Common myeloid progenitor, CD34-positive (primary cell): ENCODE results near the gene TSFM.
A peak's percentile ranks its signal among the peaks of the same experiment; 100 is the strongest.

Source experiments
- CTCF ChIA-PET: fragments of 350-600 bp; sonication (Branson Sonifier 250); formaldehyde crosslinking; loops from one replicate; lab custom pipeline; 2021; ENCODE audit warnings: antibody characterized with exemption; lab: Charles Lee
- POLR2A ChIA-PET: fragments of 350-600 bp; sonication (Branson Sonifier 250); formaldehyde crosslinking; loops from one replicate; lab custom pipeline; 2021; ENCODE audit warnings: antibody characterized with exemption; lab: Charles Lee
- DNase-seq, 3 donors: peaks; one replicate each; pipeline versions ENCODE4 v3.0.0 to v3.0.0-alpha.2; 2013
- H3K27ac ChIP-seq, 2 experiments: 1 replicate in 1 of 2; 2 replicates in 1 of 2; pipeline ENCODE4 v1.7.0; 2013; ENCODE audit warnings: inconsistent platforms in 2 of 2, low read length in 2 of 2, mild to moderate bottlenecking in 2 of 2, low read depth in 1 of 2, moderate library complexity in 1 of 2; ENCODE audit not compliant: severe bottlenecking in 2 of 2, insufficient read depth in 1 of 2, poor library complexity in 1 of 2
- H3K27me3 ChIP-seq, 5 experiments: replicated peaks in 2 of 5; 1 replicate in 3 of 5; 2 replicates in 2 of 5; pipeline versions ENCODE4 v1.6.1 to v1.7.0; 2013; ENCODE audit warnings: low read length in 4 of 5, mild to moderate bottlenecking in 2 of 5, moderate library complexity in 2 of 5, inconsistent platforms in 1 of 5; ENCODE audit not compliant: insufficient read depth in 5 of 5, control insufficient read depth in 4 of 5
- H3K36me3 ChIP-seq, 4 experiments: 1 replicate in 2 of 4; 2 replicates in 2 of 4; pipeline versions ENCODE4 v1.6.1 to v1.7.0; 2013; ENCODE audit warnings: low read length in 3 of 4, control low read depth in 1 of 4, mild to moderate bottlenecking in 1 of 4; ENCODE audit not compliant: control insufficient read depth in 4 of 4, insufficient read depth in 4 of 4
- H3K4me1 ChIP-seq, 4 experiments: 1 replicate in 3 of 4; 2 replicates in 1 of 4; pipeline versions ENCODE4 v1.6.1 to v1.7.1; 2013; ENCODE audit warnings: low read length in 3 of 4, mild to moderate bottlenecking in 3 of 4, control low read depth in 1 of 4, inconsistent platforms in 1 of 4, moderate library complexity in 1 of 4; ENCODE audit not compliant: control insufficient read depth in 4 of 4, insufficient read depth in 4 of 4; ENCODE audit errors: control extremely low read depth in 1 of 4
- H3K4me3 ChIP-seq, 7 experiments: 1 replicate in 4 of 7; 2 replicates in 3 of 7; pipeline versions ENCODE4 v1.5.1 to v1.7.0; 2013; ENCODE audit warnings: mild to moderate bottlenecking in 7 of 7, low read length in 6 of 7, moderate library complexity in 6 of 7, inconsistent platforms in 2 of 7, low read depth in 2 of 7, control low read depth in 1 of 7; ENCODE audit not compliant: insufficient read depth in 4 of 7, control insufficient read depth in 1 of 7; ENCODE audit errors: extremely low read depth in 1 of 7
- H3K9me3 ChIP-seq, 5 experiments: 1 replicate in 4 of 5; 2 replicates in 1 of 5; pipeline versions ENCODE4 v1.6.1 to v1.7.1; 2013; ENCODE audit warnings: low read length in 4 of 5, mild to moderate bottlenecking in 2 of 5, inconsistent platforms in 1 of 5, low read depth in 1 of 5, moderate library complexity in 1 of 5; ENCODE audit not compliant: control insufficient read depth in 4 of 5, insufficient read depth in 2 of 5; ENCODE audit errors: control extremely low read depth in 1 of 5
- WGBS: methylation state at CpG from one replicate; pipeline ENCODE4 v1.1.5; 2013; ENCODE audit not compliant: insufficient coverage; 5-methylcytosine and 5-hydroxymethylcytosine counted together

TSFM gene

GRCh38 chr12:57840726-57841125 is 58.1 kb downstream of the TSFM start:
- DNase-seq, result peak in 2 of 3 donors; percentile 37 to 38
- 49% methylated on average over 3 of the region's 3 CpGs for WGBS
- POLR2A ChIA-PET, result interaction anchor here (0.6 kb wide), 1 partner anchor 109 kb away, joined by 4 read pairs; no protein-coding TSS in a partner anchor
- Histone ChIP-seq H3K27me3 (no peaks in the 10 kb centered on the region), H3K9me3 (no peaks in the 10 kb centered on the region), H3K4me3 (peak overlapping the region in 2 of 7 experiments; percentile 8 to 25), H3K27ac (peak overlapping the region; percentile 7 to 62), H3K4me1 (peaks cover 57 to 93% (median 91%) of the 10 kb centered on the region in 4 experiments), H3K36me3 (peaks cover 0 to 4% (median 0%) of the 10 kb centered on the region in 4 experiments)
- CTCF ChIA-PET, result interaction anchor here (0.9 to 15.5 kb wide), 3 partner anchors 5 to 62 kb away, joined by 3 to 313 read pairs (median 175); no protein-coding TSS in a partner anchor

GRCh38 chr12:57841445-57841844 is 58.9 kb downstream of the TSFM start:
- H3K9me3 ChIP-seq, result no peaks in the 10 kb centered on the region
- 40% methylated on average over 1 of the region's 4 CpGs for WGBS
- H3K4me1 ChIP-seq, result peaks cover 50 to 86% (median 84%) of the 10 kb centered on the region in 4 experiments
- H3K27me3 ChIP-seq, result no peaks in the 10 kb centered on the region
- H3K27ac ChIP-seq, result peak overlapping the region in 1 of 2 experiments; percentile 56
- H3K4me3 ChIP-seq, result peak overlapping the region in 3 of 7 experiments; percentile 3 to 23 (median 8)
- ChIA-PET CTCF (interaction anchor here (0.9 to 15.5 kb wide), 3 partner anchors 6 to 61 kb away, joined by 3 to 313 read pairs (median 175); no protein-coding TSS in a partner anchor), POLR2A (no interaction called here)
- DNase-seq, result no peak
- peaks cover 0 to 4% (median 0%) of the 10 kb centered on the region in 4 experiments for H3K36me3 ChIP-seq

- Histone ChIP-seq H3K4me3 (peak overlapping the region in 6 of 7 experiments; percentile 13 to 98 (median 31)), H3K9me3 (no peaks in the 10 kb centered on the region), H3K36me3 (peaks cover 0 to 4% (median 0%) of the 10 kb centered on the region in 4 experiments), H3K27ac (peak overlapping the region in 1 of 2 experiments; percentile 54), H3K4me1 (peaks cover 44 to 78% (median 75%) of the 10 kb centered on the region in 4 experiments), H3K27me3 (no peaks in the 10 kb centered on the region)
- DNase-seq, result peak in 1 of 3 donors; percentile 40
- WGBS, result 45% methylated on average over 12 of the region's 14 CpGs
- ChIA-PET CTCF (interaction anchor here (0.8 to 15.5 kb wide), 14 partner anchors 7 to 259 kb away, joined by 3 to 175 read pairs (median 6); no protein-coding TSS in a partner anchor), POLR2A (no interaction called here)
These were observed 60.0 kb downstream of the TSFM start for GRCh38 chr12:57842342-57843294.

GRCh38 chr12:57844709-57845477 is 62.3 kb downstream of the TSFM start:
- H3K27ac ChIP-seq, result peak overlapping the region; percentile 74 to 92
- WGBS, result 1% methylated on average over 39 of the region's 42 CpGs
- ChIA-PET CTCF (interaction anchor here (1.0 to 15.5 kb wide), 6 partner anchors 8 to 60 kb away, joined by 3 to 175 read pairs (median 11); no protein-coding TSS in a partner anchor), POLR2A (interaction anchor here (4.0 kb wide), 1 partner anchor 9 kb away, joined by 14 read pairs; no protein-coding TSS in a partner anchor)
- H3K27me3 ChIP-seq, result no peaks in the 10 kb centered on the region
- peaks cover 36 to 64% (median 59%) of the 10 kb centered on the region in 4 experiments for H3K4me1 ChIP-seq
- DNase-seq, result peak in 1 of 3 donors; percentile 21
- no peaks in the 10 kb centered on the region for H3K9me3 ChIP-seq
- peak overlapping the region; percentile 89 to 99 (median 93) for H3K4me3 ChIP-seq
- H3K36me3 ChIP-seq, result peaks cover 0 to 4% (median 0%) of the 10 kb centered on the region in 4 experiments

GRCh38 chr12:57845478-57846284 is 63.1 kb downstream of the TSFM start:
- peak overlapping the region; percentile 74 to 92 for H3K27ac ChIP-seq
- H3K9me3 ChIP-seq, result no peaks in the 10 kb centered on the region
- peaks cover 29 to 64% (median 54%) of the 10 kb centered on the region in 4 experiments for H3K4me1 ChIP-seq
- H3K36me3 ChIP-seq, result peaks cover 0 to 4% (median 0%) of the 10 kb centered on the region in 4 experiments
- DNase-seq, result peak in 2 of 3 donors; percentile 51 to 55
- ChIA-PET POLR2A (interaction anchor here (0.5 to 4.0 kb wide), 4 partner anchors 10 to 88 kb away, joined by 3 to 14 read pairs (median 4); no protein-coding TSS in a partner anchor), CTCF (interaction anchor here (1.0 to 15.5 kb wide), 4 partner anchors 10 to 59 kb away, joined by 3 to 175 read pairs (median 4); no protein-coding TSS in a partner anchor)
- peak overlapping the region; percentile 89 to 99 (median 93) for H3K4me3 ChIP-seq
- 0% methylated on average over 71 of the region's 81 CpGs for whole genome bisulfite sequencing
- no peaks in the 10 kb centered on the region for H3K27me3 ChIP-seq
